Measurements from ENCODE around the gene SAP30BP.

DNA sequence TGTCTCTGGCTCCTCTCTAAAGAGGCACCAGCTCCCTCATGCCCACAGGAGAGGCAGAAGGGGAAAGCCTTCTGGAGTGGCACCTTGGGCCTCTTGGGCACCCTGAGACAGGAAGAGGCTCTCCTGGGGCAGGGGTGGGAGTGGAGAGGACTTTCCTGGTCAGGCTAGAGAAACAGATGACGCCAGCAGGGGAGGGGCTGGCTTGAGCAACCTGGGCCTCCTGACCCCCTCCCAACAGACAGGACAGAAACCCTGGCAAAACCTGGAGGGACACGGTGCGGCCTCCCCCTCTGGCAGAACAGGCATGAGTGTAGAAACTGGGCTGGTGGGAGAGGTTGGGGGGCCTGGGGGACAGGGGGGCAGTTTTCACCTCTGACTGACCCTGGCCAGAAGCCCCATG is 27.8 kb upstream of the SAP30BP start:
- no peak for TF ChIP-seq EP300 (IDR thresholded peaks at IDR 0.05)
- TF ChIP-seq, protein P1, sequence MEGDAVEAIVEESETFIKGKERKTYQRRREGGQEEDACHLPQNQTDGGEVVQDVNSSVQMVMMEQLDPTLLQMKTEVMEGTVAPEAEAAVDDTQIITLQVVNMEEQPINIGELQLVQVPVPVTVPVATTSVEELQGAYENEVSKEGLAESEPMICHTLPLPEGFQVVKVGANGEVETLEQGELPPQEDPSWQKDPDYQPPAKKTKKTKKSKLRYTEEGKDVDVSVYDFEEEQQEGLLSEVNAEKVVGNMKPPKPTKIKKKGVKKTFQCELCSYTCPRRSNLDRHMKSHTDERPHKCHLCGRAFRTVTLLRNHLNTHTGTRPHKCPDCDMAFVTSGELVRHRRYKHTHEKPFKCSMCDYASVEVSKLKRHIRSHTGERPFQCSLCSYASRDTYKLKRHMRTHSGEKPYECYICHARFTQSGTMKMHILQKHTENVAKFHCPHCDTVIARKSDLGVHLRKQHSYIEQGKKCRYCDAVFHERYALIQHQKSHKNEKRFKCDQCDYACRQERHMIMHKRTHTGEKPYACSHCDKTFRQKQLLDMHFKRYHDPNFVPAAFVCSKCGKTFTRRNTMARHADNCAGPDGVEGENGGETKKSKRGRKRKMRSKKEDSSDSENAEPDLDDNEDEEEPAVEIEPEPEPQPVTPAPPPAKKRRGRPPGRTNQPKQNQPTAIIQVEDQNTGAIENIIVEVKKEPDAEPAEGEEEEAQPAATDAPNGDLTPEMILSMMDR (IDR thresholded peaks at IDR 0.05) = no peak

Measured in suprapubic skin (tissue), 3 donors.